NCI-H1694 (cell line): Measurements from ENCODE around the gene IL27RA.
"Not testable (repeated sequence)": the region's sequence is repeated elsewhere in the genome, so short reads cannot be mapped to it uniquely, and the experiment has no call there.

Experiments
- DNase-seq: peaks from one replicate; lab custom pipeline; 2025; lab: John Stamatoyannopoulos, UW

The IL27RA gene

GRCh38 chr19:13999085-13999484 lies 32.5 kb upstream of the IL27RA start:
- DNase-seq: no peak

GRCh38 chr19:14000691-14001375 lies 30.7 kb upstream of the IL27RA start:
- DNase-seq: no peak

- no peak for DNase-seq
Observed at GRCh38 chr19:14002571-14003250, 28.9 kb upstream of the IL27RA start.

GRCh38 chr19:14003251-14004055 lies 28.1 kb upstream of the IL27RA start:
- no peak for DNase-seq

- no peak for DNase-seq
Observed at GRCh38 chr19:14004619-14005348, 26.8 kb upstream of the IL27RA start.

GRCh38 chr19:14005349-14006084 lies 26.0 kb upstream of the IL27RA start:
- DNase-seq: peak; percentile 52

GRCh38 chr19:14006085-14006765 lies 25.3 kb upstream of the IL27RA start, which contains the start of gene RFX1:
Gene RFX1, minus strand, starts transcription at chr19:14006320. Its CDS starts 12,477 bp downstream, at chr19:13993843.
- DNase-seq: peak; percentile 99

GRCh38 chr19:14006766-14007562 lies 24.6 kb upstream of the IL27RA start:
- no peak for DNase-seq

- DNase-seq: no peak
Observed at GRCh38 chr19:14012378-14012915, 19.1 kb upstream of the IL27RA start.

GRCh38 chr19:14015524-14016035 lies 16.0 kb upstream of the IL27RA start:
- DNase-seq: no peak

GRCh38 chr19:14019100-14019499 lies 12.5 kb upstream of the IL27RA start:
- no peak for DNase-seq

- DNase-seq: not testable (repeated sequence)
Observed at GRCh38 chr19:14019739-14020138, 11.8 kb upstream of the IL27RA start.

GRCh38 chr19:14021474-14021873 lies 10.1 kb upstream of the IL27RA start:
- no peak for DNase-seq

GRCh38 chr19:14022469-14022868 lies 9.1 kb upstream of the IL27RA start:
- DNase-seq: no peak

GRCh38 chr19:14023404-14024235 lies 7.9 kb upstream of the IL27RA start:
- DNase-seq: no peak

- DNase-seq: not testable (repeated sequence)
Observed at GRCh38 chr19:14026652-14027192, 4.8 kb upstream of the IL27RA start.

GRCh38 chr19:14027856-14028450 lies 3.6 kb upstream of the IL27RA start, which contains the start of gene RLN3:
Gene RLN3, plus strand, starts transcription at chr19:14028148. Its CDS starts 57 bp downstream, at chr19:14028205.
- DNase-seq: no peak

GRCh38 chr19:14028901-14029300 lies 2.7 kb upstream of the IL27RA start:
- no peak for DNase-seq
